Measurements from ENCODE around the gene HDDC3. TPM values are rescaled to one million over a fixed set of nuclear protein-coding genes. Genes with fewer than 3 reads are reported as not detected.
A peak's percentile ranks its signal among the peaks of the same experiment; 100 is the strongest.

The HDDC3 gene
- total RNA-seq, 6 experiments from 2014 or later, result 11.2 to 15.7 (median 13.5) TPM

DNA sequence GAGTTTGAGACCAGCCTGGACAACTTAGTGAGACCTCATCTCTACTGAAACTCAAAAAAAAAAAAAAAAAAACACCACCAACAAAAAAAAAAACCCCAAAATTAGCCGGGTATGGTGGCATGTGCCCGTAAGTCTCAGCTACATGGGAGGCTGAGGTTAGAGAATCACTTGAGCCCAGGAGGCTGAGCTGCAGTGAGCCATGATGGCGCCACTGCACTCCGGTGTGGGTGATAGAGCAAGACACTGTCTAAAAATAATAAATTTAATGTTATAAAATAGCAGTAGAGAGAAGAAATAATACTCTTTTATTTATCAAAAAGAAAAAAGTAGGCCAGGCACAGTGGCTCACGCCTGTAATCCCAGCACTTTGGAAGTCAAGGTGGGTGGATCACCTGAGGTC lies 39.8 kb upstream of the HDDC3 start:
- TF ChIP-seq, protein P1, sequence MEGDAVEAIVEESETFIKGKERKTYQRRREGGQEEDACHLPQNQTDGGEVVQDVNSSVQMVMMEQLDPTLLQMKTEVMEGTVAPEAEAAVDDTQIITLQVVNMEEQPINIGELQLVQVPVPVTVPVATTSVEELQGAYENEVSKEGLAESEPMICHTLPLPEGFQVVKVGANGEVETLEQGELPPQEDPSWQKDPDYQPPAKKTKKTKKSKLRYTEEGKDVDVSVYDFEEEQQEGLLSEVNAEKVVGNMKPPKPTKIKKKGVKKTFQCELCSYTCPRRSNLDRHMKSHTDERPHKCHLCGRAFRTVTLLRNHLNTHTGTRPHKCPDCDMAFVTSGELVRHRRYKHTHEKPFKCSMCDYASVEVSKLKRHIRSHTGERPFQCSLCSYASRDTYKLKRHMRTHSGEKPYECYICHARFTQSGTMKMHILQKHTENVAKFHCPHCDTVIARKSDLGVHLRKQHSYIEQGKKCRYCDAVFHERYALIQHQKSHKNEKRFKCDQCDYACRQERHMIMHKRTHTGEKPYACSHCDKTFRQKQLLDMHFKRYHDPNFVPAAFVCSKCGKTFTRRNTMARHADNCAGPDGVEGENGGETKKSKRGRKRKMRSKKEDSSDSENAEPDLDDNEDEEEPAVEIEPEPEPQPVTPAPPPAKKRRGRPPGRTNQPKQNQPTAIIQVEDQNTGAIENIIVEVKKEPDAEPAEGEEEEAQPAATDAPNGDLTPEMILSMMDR (IDR thresholded peaks at IDR 0.05), result no peak
- Mint-ChIP-seq H3K4me3 (no peak overlapping the region), H3K36me3 (ENCODE audit: low read depth) (peaks cover 34% of the 10 kb centered on the region), H3K4me1 (ENCODE audit: low read depth) (no peaks in the 10 kb centered on the region), H3K27ac (no peak overlapping the region), H3K27me3 (ENCODE audit: insufficient read depth) (no peaks in the 10 kb centered on the region; the same call in 1 of the 2 replicates), H3K9me3 (no peaks in the 10 kb centered on the region)
- no peak for DNase-seq

DNA sequence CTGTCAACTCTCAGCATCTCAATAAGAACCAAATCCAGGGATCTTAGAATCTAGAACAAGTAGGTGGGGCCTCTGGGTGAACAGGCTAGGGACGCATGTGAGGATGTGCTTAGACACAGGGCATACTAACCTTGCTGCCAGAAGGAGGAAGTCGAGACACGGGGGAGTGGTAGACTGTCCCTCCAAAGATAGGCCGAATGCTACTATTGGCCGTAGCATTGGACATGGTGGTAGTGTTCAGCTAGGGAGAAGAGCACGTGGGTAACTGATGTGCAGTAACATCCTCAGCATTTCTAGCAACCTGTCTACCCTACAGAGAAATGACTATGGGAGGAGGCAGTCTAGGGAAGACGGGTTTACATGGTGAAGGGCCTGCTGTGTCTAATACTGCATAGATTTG lies 37.9 kb upstream of the HDDC3 start:
- TF ChIP-seq, protein P1 (IDR thresholded peaks at IDR 0.05), result no peak
- H3K4me1 Mint-ChIP-seq (ENCODE audit: low read depth), result no peaks in the 10 kb centered on the region
- H3K9me3 Mint-ChIP-seq, result no peaks in the 10 kb centered on the region
- no peak for DNase-seq
- H3K27me3 Mint-ChIP-seq (ENCODE audit: insufficient read depth), result no peaks in the 10 kb centered on the region; the same call in 1 of the 2 replicates
- peaks cover 45% of the 10 kb centered on the region for H3K36me3 Mint-ChIP-seq (ENCODE audit: low read depth)
- no peak overlapping the region for H3K4me3 Mint-ChIP-seq
- H3K27ac Mint-ChIP-seq, result no peak overlapping the region

DNA sequence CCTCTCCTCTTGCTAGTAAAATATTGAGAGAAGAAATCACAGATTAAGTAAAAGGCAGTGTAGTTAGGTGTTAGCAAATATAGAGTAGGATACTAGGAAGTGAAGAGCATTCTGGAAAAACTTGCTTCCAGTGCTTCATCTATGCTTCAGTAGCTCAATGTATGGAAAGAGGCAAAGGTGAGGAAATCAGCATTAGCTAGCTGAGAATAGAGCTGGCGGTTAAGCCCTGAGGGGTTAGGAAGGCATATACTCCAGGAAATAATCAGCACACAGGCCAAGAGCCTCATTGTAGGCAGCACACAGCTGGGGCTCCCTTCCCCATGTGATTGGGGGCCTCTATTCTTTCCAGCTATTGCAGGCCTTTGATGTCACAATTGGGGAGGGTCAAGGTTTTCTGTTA lies 36.1 kb upstream of the HDDC3 start:
- H3K27ac Mint-ChIP-seq, result peak overlapping the region; percentile 36; the same call in 1 of the 2 replicates
- no peaks in the 10 kb centered on the region for H3K9me3 Mint-ChIP-seq
- no peaks in the 10 kb centered on the region for H3K4me1 Mint-ChIP-seq (ENCODE audit: low read depth)
- DNase-seq, result no peak
- H3K4me3 Mint-ChIP-seq, result no peak overlapping the region
- H3K27me3 Mint-ChIP-seq (ENCODE audit: insufficient read depth), result no peaks in the 10 kb centered on the region; the same call in 1 of the 2 replicates
- peaks cover 33% of the 10 kb centered on the region; the same call in 1 of the 2 replicates for H3K36me3 Mint-ChIP-seq (ENCODE audit: low read depth)
- TF ChIP-seq, protein P1 (IDR thresholded peaks at IDR 0.05), result no peak

DNA sequence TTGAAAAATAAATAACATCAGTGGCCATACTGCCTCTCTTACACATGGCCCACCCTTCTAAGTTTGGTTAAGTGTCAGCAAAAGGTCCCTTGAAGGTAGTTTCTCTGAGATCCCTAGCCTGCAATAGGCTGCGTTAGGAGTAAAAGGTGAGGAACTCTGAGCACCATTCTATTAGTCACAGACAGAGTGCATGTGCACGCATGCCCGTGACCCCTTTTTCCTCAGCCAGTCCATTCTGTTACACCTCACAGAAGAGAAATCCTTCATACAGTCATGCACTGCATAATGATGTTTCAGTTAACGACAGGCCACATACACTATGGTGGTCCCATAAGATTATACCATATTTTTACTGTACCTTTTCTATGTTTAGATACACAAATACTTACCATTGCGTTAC lies 34.9 kb upstream of the HDDC3 start:
- H3K4me3 Mint-ChIP-seq, result no peak overlapping the region
- H3K36me3 Mint-ChIP-seq (ENCODE audit: low read depth), result peaks cover 37% of the 10 kb centered on the region; the same call in 1 of the 2 replicates
- H3K4me1 Mint-ChIP-seq (ENCODE audit: low read depth), result no peaks in the 10 kb centered on the region
- DNase-seq, result no peak
- no peak overlapping the region for H3K27ac Mint-ChIP-seq
- TF ChIP-seq, protein P1 (IDR thresholded peaks at IDR 0.05), result no peak
- H3K27me3 Mint-ChIP-seq (ENCODE audit: insufficient read depth), result no peaks in the 10 kb centered on the region
- no peaks in the 10 kb centered on the region for H3K9me3 Mint-ChIP-seq

DNA sequence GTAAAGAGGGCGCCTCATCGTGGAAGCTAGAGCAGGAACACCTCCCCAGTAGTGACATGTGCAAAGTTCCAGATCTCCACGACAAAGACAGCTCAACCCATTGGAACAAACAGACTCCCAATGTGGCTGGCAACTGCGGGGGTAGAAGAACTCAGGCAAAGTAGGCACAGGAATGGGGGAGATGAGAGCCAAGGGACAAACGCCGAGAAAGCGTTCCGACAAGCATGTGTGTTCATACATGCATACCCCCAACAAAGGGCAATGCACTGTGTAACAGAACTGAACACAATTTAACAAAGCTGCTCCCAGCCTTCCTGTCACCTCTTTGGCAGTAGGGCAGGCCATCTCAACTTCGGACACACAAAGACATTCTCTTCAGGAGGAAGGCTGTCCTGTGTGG lies 33.9 kb upstream of the HDDC3 start:
- H3K4me1 Mint-ChIP-seq (ENCODE audit: low read depth), result no peaks in the 10 kb centered on the region
- peaks cover 46% of the 10 kb centered on the region; the same call in 1 of the 2 replicates for H3K36me3 Mint-ChIP-seq (ENCODE audit: low read depth)
- H3K27me3 Mint-ChIP-seq (ENCODE audit: insufficient read depth), result no peaks in the 10 kb centered on the region
- no peaks in the 10 kb centered on the region for H3K9me3 Mint-ChIP-seq
- no peak overlapping the region for H3K27ac Mint-ChIP-seq
- TF ChIP-seq, protein P1 (IDR thresholded peaks at IDR 0.05), result no peak
- no peak overlapping the region for H3K4me3 Mint-ChIP-seq
- DNase-seq, result no peak

DNA sequence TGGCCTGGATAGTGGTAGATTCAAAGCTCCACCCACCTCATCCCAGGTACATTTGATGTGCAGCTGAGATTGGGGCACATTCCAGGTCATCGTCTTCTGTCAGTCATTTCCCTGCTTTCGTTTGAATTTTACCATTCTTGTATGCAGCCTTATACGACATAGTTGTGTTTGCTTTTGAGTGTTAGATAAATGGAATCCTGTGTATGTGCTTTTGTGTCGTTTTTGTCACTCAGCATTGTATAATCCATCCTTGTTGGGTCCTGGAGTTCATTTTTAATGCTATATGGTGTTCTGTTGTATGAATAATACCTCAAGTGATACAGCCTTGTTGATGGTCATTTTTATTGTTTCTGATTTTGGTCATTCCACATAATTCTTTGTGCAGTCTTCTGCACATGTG lies 29.7 kb upstream of the HDDC3 start:
- DNase-seq, result no peak
- Mint-ChIP-seq H3K9me3 (no peaks in the 10 kb centered on the region), H3K27me3 (ENCODE audit: insufficient read depth) (peaks cover 4% of the 10 kb centered on the region; the same call in 1 of the 2 replicates), H3K4me1 (ENCODE audit: low read depth) (peaks cover 16% of the 10 kb centered on the region), H3K4me3 (no peak overlapping the region), H3K36me3 (ENCODE audit: low read depth) (peaks cover 46% of the 10 kb centered on the region; the same call in 1 of the 2 replicates), H3K27ac (no peak overlapping the region)
- TF ChIP-seq, protein P1 (IDR thresholded peaks at IDR 0.05), result no peak
